OCI-LY3 (cell line): ENCODE measurements around the gene RFX7.

Experiments
- CTCF ChIP-seq: fragments of 200-600, 300-600 bp; sonication (generic); IDR thresholded peaks from 2 replicates; pipeline ENCODE4 v1.5.1; 2014; ENCODE audit warnings: antibody characterized with exemption, low read length, low read depth
- EZH2phosphoT487 ChIP-seq: fragments of 200-600 bp; shearing (Covaris generic); IDR thresholded peaks from 2 replicates; pipeline ENCODE4 v1.6.1; 2018; ENCODE audit warnings: antibody characterized with exemption, mixed run types, low read depth

GRCh38 chr15:56211064-56211463, 32.6 kb downstream of the RFX7 start:
- TF ChIP-seq CTCF, result no peak
- TF ChIP-seq EZH2phosphoT487, result no peak
